GM10266 (cell line): Measurements from ENCODE around the gene URM1.
"Not testable (repeated sequence)": the region's sequence is repeated elsewhere in the genome, so short reads cannot be mapped to it uniquely, and the experiment has no call there.

Experiments used
- DNase-seq: peaks from one replicate; pipeline ENCODE4 v3.0.0; 2012; ENCODE audit errors: extremely low spot score
- TF ChIP-seq, protein P1 (sequence below): IDR thresholded peaks from 2 replicates; pipeline ENCODE4 v1.5.1; 2012; ENCODE audit warnings: mild to moderate bottlenecking, low read depth; ENCODE audit not compliant: control insufficient read depth, insufficient read depth; ENCODE audit errors: missing control alignments

Gene URM1

GRCh38 chr9:128411364-128412119, 40.4 kb downstream of the URM1 start:
- DNase-seq: no peak
- TF ChIP-seq, protein P1, sequence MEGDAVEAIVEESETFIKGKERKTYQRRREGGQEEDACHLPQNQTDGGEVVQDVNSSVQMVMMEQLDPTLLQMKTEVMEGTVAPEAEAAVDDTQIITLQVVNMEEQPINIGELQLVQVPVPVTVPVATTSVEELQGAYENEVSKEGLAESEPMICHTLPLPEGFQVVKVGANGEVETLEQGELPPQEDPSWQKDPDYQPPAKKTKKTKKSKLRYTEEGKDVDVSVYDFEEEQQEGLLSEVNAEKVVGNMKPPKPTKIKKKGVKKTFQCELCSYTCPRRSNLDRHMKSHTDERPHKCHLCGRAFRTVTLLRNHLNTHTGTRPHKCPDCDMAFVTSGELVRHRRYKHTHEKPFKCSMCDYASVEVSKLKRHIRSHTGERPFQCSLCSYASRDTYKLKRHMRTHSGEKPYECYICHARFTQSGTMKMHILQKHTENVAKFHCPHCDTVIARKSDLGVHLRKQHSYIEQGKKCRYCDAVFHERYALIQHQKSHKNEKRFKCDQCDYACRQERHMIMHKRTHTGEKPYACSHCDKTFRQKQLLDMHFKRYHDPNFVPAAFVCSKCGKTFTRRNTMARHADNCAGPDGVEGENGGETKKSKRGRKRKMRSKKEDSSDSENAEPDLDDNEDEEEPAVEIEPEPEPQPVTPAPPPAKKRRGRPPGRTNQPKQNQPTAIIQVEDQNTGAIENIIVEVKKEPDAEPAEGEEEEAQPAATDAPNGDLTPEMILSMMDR: no peak

GRCh38 chr9:128412120-128412790, 41.1 kb downstream of the URM1 start:
- TF ChIP-seq, protein P1: peak; percentile 43
- DNase-seq: peak; percentile 61

GRCh38 chr9:128413728-128414127, 42.6 kb downstream of the URM1 start:
- not testable (repeated sequence) for DNase-seq

- TF ChIP-seq, protein P1: no peak
- no peak for DNase-seq
Observed at GRCh38 chr9:128414461-128414860, 43.3 kb downstream of the URM1 start.

DNA sequence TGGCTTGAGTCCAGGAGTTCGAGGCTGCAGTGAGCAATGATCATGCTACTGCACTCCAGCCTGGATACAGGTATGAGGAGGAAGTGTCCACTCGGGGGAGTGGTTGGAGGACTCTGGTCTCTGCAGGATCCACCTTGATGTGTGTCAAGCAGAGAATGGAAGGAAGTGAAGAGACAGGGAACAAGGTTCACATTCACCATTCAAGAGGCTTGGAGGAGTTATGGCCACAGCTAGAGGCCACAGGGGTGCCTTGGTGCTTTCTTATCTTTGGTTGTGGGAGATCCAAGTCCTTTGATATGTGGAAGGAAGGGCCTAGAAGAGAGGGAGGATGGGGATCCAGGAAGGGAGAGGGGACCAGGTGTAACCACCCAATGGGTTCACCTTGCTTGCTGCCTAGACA, 44.1 kb downstream of the URM1 start:
- DNase-seq: no peak
- TF ChIP-seq, protein P1: no peak

GRCh38 chr9:128416014-128416413, 44.8 kb downstream of the URM1 start:
- TF ChIP-seq, protein P1: no peak
- DNase-seq: no peak

DNA sequence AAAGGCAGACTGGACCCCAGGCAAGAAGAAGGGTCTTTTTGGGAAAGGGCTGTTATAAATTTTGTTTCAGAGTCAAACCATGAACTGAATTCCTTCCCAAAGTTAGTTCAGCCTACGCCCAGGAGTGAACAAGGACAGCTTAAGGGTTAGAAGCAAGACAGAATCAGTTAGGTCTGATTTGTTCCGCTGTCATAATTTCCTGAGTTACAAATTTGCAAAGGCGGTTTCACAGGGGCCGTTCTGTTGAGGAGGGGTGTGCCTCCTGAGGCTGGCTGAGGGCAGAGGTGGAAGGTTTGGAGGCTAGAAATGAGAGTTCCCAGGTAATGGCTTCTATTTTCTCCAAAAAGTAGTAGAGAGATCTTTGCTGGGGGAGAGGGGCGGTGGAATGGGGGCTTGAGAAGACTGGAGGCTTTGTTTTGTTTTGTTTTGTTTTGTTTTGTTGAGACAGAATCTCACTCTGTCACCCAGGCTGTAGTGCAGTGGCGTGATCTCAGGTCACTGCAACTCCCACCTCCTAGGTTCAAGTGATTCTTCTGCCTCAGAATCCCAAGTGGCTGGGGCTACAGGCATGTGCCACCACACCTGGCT, 45.4 kb downstream of the URM1 start:
- TF ChIP-seq, protein P1: no peak
- DNase-seq: no peak
